K562 (cell line): ENCODE results near the gene CENPX. TPM values are rescaled to one million over a fixed set of nuclear protein-coding genes. Genes with fewer than 3 reads are reported as not detected.

Source experiments
- ATF1 ChIP-seq, 2 experiments: fragments of 450-650 bp in 1 of 2; IDR thresholded peaks; 2 replicates each; pipeline ENCODE4 v1.6.1; 2016; ENCODE audit warnings: missing compliant biosample characterization in 1 of 2, missing genetic modification characterization in 1 of 2
- CGGBP1 ChIP-seq: fragments of 250-450 bp; sonication (Bioruptor Pico); IDR thresholded peaks from 2 replicates; pipeline ENCODE4 v1.9.0; 2021; ENCODE audit warnings: mild to moderate bottlenecking
- CTCF ChIP-seq, 3 experiments: IDR thresholded peaks in 2 of 3; conservative IDR thresholded peaks in 1 of 3; 2 replicates each; pipeline ENCODE4 v1.5.1; 2011 to 2012; ENCODE audit warnings: low read length in 3 of 3, mild to moderate bottlenecking in 3 of 3, control low read depth in 2 of 3, improper control_type of control experiment in 1 of 3, inconsistent platforms in 1 of 3, low read depth in 1 of 3, mixed read lengths in 1 of 3, moderate library complexity in 1 of 3; ENCODE audit not compliant: insufficient read depth in 2 of 3
- CXXC5 ChIP-seq: fragments of 250-450 bp; sonication (Bioruptor Pico); IDR thresholded peaks from 2 replicates; pipeline ENCODE4 v1.8.0; 2022; ENCODE audit warnings: inconsistent platforms, mild to moderate bottlenecking, moderate library complexity
- DEAF1 ChIP-seq: fragments of 450-650 bp; formaldehyde crosslinking; IDR thresholded peaks from 2 replicates; pipeline ENCODE4 v1.4.0; 2020; ENCODE audit warnings: mild to moderate bottlenecking, moderate library complexity
- E2F6 ChIP-seq, 2 experiments: IDR thresholded peaks; 2 replicates each; pipeline ENCODE4 v1.6.1; 2011; ENCODE audit warnings: borderline replicate concordance in 1 of 2, control low read depth in 1 of 2, low read depth in 1 of 2, low read length in 1 of 2, mild to moderate bottlenecking in 1 of 2, mixed read lengths in 1 of 2, moderate library complexity in 1 of 2; ENCODE audit not compliant: insufficient read depth in 1 of 2, insufficient read length in 1 of 2, poor library complexity in 1 of 2, severe bottlenecking in 1 of 2; ENCODE audit errors: extremely low read depth in 1 of 2
- EGR1 ChIP-seq: fragments of 450-650 bp; conservative IDR thresholded peaks from 2 replicates; pipeline ENCODE4 v1.6.1; 2017; ENCODE audit warnings: mild to moderate bottlenecking
- HNRNPLL ChIP-seq: fragments of 200-400 bp; formaldehyde crosslinking; IDR thresholded peaks from 2 replicates; pipeline ENCODE4 v1.6.1; 2017; ENCODE audit warnings: low read length, low read depth, mild to moderate bottlenecking; ENCODE audit not compliant: poor library complexity, severe bottlenecking
- KAT7 ChIP-seq: sonication (generic); formaldehyde crosslinking; IDR thresholded peaks from 2 replicates; pipeline ENCODE4 v1.8.0; 2022; ENCODE audit warnings: missing genetic modification reagents, mild to moderate bottlenecking, borderline replicate concordance
- LARP7 ChIP-seq: fragments of 450-650 bp; IDR thresholded peaks from 2 replicates; pipeline ENCODE4 v1.6.1; 2016
- LCOR ChIP-seq: sonication (generic); formaldehyde crosslinking; IDR thresholded peaks from 2 replicates; pipeline ENCODE4 v1.8.0; 2022; ENCODE audit warnings: mild to moderate bottlenecking, missing genetic modification reagents
- MAZ ChIP-seq, 2 experiments: fragments of 450-650 bp in 1 of 2; sonication (generic) in 1 of 2; formaldehyde crosslinking; IDR thresholded peaks in 1 of 2; conservative IDR thresholded peaks in 1 of 2; 2 replicates each; pipeline versions ENCODE4 v1.4.0 to v1.5.0; 2020; ENCODE audit warnings: mild to moderate bottlenecking in 1 of 2, missing genetic modification reagents in 1 of 2
- MNT ChIP-seq, 2 experiments: fragments of 450-650 bp; conservative IDR thresholded peaks; 2 replicates each; pipeline ENCODE4 v1.6.1; 2017; ENCODE audit warnings: mild to moderate bottlenecking in 2 of 2, moderate library complexity in 2 of 2
- PHF20 ChIP-seq: fragments of 450-650 bp; IDR thresholded peaks from 2 replicates; pipeline ENCODE4 v1.6.1; 2018; ENCODE audit not compliant: partially characterized antibody
- SRSF1 ChIP-seq: fragments of 200-400 bp; formaldehyde crosslinking; IDR thresholded peaks from 2 replicates; pipeline ENCODE4 v1.6.1; 2017; ENCODE audit warnings: mild to moderate bottlenecking, low read depth, low read length, moderate library complexity
- TCF7 ChIP-seq: sonication (generic); IDR thresholded peaks from 2 replicates; pipeline ENCODE4 v1.6.1; 2016; ENCODE audit warnings: antibody characterized with exemption, borderline replicate concordance
- THRB ChIP-seq: fragments of 450-650 bp; formaldehyde crosslinking; conservative IDR thresholded peaks from 2 replicates; pipeline ENCODE4 v1.4.0; 2022; ENCODE audit warnings: mild to moderate bottlenecking, missing genetic modification characterization
- polyA plus RNA-seq, 8 experiments: library from polyadenylated mRNA; depleted of rRNA in 4 of 8; stranded (reverse) in 5 of 8; unstranded in 3 of 8; fragments of >200 nt; fragmentation: Nextera tagmentation in 2 of 8; fragmentation: Illumina TruSeq in 1 of 8; extraction: Ambion mirVana in 2 of 8; extraction: Trizol in 1 of 8; gene quantifications; 2 replicates each; pipeline versions ENCODE4 v1.2.1 to v1.2.3, GENCODE V29; 2011 to 2014; ENCODE audit warnings: inconsistent platforms in 1 of 8, missing spikeins in 1 of 8
- total RNA-seq, 7 experiments: library from RNA; depleted of rRNA in 6 of 7; stranded (reverse); fragments of >200 nt in 6 of 7; fragmentation: Illumina TruSeq in 2 of 7; extraction: Trizol in 2 of 7; gene quantifications; 2 replicates each; pipeline versions ENCODE4 v1.2.1 to v1.2.3, GENCODE V29; 2011 to 2021; ENCODE audit warnings: low replicate concordance in 1 of 7

The CENPX gene
- total and polyA plus RNA-seq, 9 of the 15 experiments (the other 6 are each of a cell fraction or from before 2014, with no cell fraction given): 32.7 to 352 (median 127) TPM

GRCh38 chr17:82030470-82031302, 8.0 kb upstream of the CENPX start (continued):
- TF ChIP-seq CTCF (IDR thresholded peaks at IDR 0.05 in 2 of 3, conservative IDR thresholded peaks at IDR 0.05 in 1 of 3; ENCODE audit: insufficient read depth in 2 of 3, low read depth in 1 of 3, low read length in 3 of 3): peak; percentile 90 to 95 (median 94)
- TF ChIP-seq MNT (conservative IDR thresholded peaks at IDR 0.05): peak; percentile 84 to 91
- TF ChIP-seq HNRNPLL: peak; percentile 25
- TF ChIP-seq CGGBP1 (CRISPR knock-in tag): 0 out of 2 replicates have a peak, but pooled peaks have one; percentile 24
- TF ChIP-seq MAZ (CRISPR knock-in tag; conservative IDR thresholded peaks at IDR 0.05 in 1 of 2, IDR thresholded peaks at IDR 0.05 in 1 of 2): peak; percentile 68 to 82
- TF ChIP-seq LARP7: no peak
- TF ChIP-seq THRB (CRISPR knock-in tag): no peak
- TF ChIP-seq E2F6 (IDR thresholded peaks at IDR 0.05; ENCODE audit: borderline replicate concordance in 1 of 2, extremely low read depth in 1 of 2, insufficient read depth in 1 of 2, insufficient read length in 1 of 2, low read depth in 1 of 2, low read length in 1 of 2, poor library complexity in 1 of 2, severe bottlenecking in 1 of 2): peak; percentile 62 to 69
- TF ChIP-seq CXXC5 (CRISPR knock-in tag): peak; percentile 85
- TF ChIP-seq SRSF1: 0 out of 2 replicates have a peak, but pooled peaks have one; percentile 83
- no peak for TF ChIP-seq ATF1 (CRISPR knock-in tag; IDR thresholded peaks at IDR 0.05)
- TF ChIP-seq ATF1 (tag; IDR thresholded peaks at IDR 0.05): peak; percentile 67
- peak; percentile 82 for TF ChIP-seq LCOR (CRISPR knock-in tag)
- TF ChIP-seq KAT7 (CRISPR knock-in tag): peak; percentile 98
- TF ChIP-seq DEAF1 (CRISPR knock-in tag): peak; percentile 94
- peak; percentile 43 for TF ChIP-seq PHF20
- TF ChIP-seq TCF7: 0 out of 2 replicates have a peak, but pooled peaks have one; percentile 41
- TF ChIP-seq EGR1: peak; percentile 35
